Effector CD4-positive, alpha-beta T cell (primary cell): ENCODE measurements around the gene MYO15B.

ENCODE experiments used
- DNase-seq: peaks from one replicate; pipeline ENCODE4 v3.0.0-alpha.2; 2020
- total RNA-seq: gene quantifications from one replicate; lab custom pipeline; 2026; lab: John Stamatoyannopoulos, UW

MYO15B gene
- 166 reads per million, percentile 90 among the genes with 10 or more reads in this experiment for total RNA-seq

DNA sequence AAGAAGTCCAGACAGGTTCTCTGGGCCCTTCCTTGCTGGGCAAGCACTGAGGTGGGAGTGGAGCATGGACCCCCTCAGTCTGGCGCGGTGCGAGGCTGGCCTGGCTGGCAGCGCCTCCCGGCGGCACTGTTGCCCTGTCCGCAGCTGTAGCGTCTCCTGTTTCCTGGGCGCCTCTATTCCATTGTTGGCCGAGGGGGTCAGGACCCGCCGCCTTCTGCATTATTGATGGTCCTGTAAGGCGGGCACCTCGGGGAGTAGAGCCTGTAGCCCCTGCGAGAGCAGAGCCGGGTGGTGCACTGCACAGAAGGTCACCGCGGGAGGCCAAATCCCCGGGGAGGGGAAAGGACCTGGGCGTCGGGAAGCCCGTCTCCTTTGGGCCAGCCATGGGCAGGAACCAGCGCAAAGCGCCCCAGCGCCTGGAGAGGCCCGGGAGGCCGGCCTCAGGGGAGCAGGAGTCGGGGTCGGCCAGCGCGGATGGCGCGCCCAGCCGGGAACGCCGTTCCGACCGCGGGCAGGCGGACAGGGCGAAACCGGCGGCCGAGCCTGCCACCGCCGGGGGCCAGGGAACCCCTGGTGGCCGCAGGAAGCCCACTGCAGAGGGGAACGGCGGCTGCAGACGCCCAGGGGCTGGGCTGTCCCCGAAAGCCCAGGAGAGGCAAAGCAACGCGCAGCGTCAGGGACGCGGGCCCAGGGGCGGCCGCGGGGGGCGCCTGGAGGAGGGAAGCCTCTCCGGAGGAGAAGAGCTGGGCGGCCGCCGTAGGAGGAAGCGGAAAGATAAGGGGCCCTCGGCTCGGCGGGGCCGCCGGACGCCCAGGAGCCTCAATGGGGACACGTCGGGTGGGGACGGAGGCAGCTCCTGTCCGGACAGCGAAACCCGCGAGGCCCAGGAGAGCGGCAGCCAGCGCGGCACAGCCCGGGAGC lies at the start of gene MYO15B:
Gene MYO15B (plus strand): TSS at position 126 of the 921 bp plus-strand sequence. CDS start 258 bp downstream, at position 384.
- DNase-seq, result peak; percentile 44

DNA sequence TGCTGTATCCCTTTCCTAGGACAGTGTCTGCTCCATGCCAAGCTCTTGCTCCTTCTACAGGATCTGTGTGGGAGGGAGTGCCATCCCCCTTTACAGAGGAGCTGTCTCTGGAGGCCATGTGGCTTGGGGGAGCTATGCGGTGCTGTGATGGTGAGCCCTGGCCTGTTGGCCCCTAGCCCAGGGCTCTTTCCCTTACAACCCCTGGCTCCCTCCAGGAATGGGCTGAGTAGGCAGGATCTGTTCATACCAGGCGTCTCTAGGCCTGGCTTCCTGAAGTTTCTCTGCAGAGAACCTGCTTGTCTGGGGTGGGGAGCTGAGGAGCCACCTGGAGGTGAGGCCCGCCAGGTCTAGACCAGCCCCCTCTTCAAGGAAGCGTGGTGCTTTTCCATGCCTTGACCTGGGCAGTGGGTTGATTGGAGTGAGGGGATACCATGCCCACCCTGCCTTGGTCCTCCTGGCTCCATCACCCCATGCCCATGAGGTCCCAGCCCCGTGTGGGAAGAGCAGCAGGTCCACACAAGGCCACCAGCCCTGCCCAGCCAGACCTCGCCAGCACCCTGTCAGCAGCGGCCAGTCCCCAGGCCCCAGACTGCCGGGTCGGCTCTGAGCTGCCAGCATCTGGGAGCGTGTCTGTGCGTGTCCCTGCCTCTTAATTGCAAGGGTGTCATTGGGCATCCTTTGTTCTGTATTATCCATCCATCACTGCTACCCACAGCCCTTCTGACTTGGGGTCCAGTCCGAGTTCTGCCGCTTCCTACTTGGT lies 47.5 kb upstream of the MYO15B start:
- DNase-seq, result no peak

DNA sequence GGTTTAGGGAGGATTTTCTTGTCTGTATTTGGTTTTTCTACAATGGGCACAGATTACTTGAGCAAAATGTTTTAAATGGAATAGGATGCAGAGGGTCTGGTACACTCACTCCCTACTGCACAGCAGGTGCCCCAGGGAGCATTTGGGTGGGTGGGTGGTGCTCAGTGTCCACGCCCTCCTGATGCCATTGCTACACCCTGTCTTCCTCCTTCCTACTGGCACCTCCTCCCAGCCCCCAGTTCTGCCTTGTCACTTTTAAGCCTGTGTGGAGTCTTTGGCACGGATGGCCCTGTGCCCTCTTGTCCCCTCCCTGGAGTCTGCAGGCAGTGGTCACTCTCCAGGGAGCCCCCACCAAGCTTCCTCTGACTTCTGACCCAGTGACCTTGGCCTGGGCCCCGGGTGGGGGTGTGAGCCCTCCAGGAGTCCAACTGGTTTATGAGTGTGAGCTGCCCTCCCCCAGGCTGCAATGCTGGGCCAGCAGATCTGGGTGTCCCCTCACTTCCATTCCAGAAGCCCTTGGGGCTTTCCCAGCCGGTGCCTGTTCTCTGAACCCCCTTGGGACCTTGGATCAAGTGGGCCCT lies 46.6 kb upstream of the MYO15B start:
- DNase-seq, result no peak

DNA sequence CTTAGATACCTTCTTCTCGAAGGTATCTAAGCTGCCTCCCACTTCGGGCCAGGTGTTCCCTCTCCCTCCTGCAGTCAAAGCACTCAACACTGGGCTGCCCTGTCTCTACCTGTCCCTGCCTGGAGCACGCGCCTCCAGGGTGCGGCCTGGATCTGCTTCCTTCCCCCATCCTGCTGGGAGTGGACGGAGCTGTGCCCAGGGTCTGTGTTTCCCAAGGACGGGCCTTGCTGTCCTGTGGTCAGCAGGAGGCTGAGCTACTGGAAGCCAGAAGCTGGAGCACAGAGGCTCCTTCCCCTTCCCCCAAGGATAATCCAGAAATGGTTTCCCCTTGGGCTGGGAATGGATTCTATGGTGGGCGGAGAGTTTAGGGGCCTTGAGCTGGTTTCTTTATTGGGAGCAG lies 45.4 kb upstream of the MYO15B start:
- DNase-seq, result no peak

DNA sequence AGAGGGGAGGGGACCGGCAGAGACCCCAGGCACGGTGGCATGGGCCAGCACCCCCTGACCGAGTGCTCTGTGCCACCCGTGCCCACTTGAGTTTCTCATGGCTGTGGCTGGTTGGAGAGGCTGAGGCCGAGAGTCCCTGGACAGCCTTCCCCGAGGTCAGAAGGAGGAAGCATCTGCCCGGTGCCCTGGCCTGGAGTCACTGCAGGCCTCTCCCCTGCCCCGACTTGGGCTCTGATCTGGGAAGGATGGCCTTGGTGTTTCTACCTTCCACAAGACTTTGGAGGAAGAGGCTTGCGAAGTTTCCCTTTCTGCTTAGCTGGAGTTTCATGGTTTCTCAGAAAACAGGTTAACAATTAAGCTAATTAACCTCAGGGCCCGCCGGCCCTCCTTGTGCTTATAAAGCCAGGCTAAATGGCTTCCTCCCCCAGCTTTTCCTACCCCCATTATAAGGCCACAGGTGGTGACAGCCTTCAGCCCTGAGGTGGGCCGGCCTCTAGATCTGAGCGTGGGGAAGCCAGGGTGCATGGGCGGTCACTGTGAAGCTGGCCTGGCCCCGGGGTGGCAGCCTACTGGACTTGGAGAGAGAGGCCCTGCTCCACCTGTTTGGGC lies 44.8 kb upstream of the MYO15B start:
- no peak for DNase-seq

DNA sequence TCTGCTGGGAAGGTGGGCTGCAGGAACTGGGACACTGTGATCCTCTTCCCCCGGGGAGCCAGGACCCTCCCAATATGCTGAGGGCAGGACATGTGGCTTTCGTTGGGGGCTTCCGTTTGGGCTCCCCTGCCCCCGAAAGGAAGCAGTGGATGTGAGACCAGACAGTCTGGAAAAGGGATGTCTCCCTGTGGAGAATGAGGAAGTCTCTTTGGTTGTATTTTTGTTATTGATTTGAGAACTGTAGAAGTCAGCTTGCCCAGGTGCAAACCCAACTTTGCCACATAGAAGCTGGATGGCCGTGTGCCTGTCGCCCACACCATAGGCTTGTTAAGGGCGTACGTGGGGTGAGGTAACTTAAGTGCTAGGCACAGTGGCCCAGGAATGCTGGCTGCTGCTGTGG lies 43.4 kb upstream of the MYO15B start:
- no peak for DNase-seq

DNA sequence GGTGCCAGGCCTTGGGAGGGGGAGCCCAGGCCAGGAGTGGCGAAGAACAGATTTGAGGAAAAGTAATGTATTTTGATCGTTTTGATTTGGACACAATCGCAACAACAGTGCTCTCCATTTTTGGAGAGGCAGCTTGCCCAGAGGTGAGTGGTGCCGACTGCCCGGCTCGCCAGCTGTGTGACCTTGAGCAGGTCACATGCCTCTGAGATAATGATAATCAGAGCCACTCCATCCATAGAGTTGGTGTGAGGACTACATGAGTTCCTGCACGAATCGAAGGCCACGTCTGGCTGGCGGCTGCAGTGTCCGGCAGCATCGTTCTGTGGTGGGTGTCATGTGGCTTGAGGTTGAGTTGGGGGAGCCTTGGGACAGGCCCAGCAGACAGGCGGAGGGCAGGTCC lies 41.4 kb upstream of the MYO15B start:
- DNase-seq, result no peak

DNA sequence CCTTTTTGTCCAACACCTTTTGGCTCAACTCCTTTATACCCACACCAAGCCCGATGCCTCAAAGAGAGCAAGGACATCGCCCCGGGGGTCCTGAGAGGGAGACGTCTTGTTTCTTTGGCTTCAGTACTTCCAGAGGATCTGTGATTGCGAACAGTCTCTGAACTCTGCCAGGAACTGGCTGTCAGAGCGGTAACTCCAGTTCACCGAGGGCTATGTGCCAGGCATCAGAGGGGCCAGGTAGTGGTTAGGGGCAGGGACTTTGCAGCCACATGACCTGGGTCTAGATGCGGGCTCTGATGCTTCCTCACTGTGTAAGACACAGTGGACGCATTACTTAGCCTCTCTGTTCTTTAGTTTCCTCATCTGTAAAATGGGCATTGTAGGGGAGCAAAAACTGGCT lies 40.5 kb upstream of the MYO15B start:
- DNase-seq, result no peak

DNA sequence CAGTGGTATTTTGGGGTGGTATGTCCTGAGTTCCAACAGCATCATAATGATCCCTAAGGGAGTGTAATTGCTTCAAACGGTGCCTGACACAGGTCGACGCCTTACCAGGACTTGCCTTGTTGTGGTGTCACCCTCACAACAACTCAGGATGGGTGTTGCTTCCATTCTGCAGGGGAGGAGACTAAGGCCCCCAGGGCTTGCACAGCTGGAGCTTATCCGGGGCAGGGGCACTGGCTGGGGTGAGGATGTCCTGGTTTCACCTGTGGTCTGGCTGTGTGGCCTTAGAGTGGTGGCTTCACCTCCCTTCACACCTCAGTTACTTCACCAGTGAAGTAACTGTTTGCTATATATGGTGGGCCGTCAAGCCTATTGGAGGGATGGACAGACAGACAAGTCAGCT lies 38.8 kb upstream of the MYO15B start:
- no peak for DNase-seq

DNA sequence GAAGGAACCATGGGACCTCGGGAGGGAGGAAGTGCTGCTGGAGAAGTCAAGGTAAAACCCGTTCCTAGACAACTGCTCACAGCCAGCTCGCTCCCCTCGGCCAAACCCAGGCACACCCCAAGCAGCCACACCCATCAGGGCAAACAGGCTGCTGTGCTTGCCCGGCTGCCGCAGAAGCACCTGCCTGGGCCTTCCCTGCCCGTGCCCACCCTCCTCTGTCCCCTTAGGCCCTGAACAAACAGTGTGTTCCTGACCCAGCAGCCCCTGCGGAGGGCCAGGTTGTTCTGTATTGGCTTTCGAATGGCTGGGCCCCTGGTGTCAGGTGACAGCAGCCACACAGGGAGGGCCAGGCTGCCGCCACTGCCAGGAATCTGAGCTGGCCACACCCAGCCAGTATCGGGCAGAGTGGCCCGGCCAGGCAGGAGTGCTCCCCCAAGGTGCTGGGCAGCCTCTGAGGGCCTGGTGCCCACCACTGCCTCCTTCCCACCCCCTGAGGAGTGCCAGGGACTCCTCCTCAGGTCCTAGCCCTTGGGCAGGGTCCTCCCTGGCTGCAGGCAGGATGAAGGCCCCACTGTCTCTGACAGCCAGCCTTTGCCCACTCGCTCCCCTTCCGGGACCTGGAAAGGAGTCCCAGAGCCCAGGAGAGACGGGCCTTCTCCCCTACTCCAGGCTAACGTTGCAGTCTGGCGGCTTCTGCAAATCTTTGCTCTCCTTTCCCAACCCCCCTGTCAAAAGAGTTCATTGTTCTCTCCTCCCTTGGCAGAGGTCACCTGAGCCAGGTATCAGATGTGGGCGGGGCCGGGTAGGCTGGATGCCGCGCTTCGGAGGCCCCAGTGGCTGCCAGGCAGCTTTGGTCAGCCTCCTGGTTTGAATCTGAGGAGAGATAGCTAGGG lies 38.1 kb upstream of the MYO15B start:
- no peak for DNase-seq

DNA sequence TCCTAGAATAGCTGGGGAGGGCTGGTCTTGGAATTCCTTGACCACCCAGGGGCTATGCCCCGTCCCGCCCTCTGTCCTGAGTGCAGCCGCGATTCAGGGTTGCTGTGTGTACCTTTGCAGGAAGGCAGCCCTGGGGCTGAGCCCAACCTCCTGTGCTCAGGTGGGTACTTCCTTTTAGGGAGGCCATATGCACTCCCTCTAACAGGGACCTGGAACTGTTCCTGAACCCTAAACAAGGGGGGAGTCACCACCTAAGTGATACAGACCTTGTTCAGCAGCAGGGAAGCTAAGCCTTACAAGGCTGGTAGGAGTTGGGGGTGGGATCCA lies 37.5 kb upstream of the MYO15B start:
- no peak for DNase-seq

DNA sequence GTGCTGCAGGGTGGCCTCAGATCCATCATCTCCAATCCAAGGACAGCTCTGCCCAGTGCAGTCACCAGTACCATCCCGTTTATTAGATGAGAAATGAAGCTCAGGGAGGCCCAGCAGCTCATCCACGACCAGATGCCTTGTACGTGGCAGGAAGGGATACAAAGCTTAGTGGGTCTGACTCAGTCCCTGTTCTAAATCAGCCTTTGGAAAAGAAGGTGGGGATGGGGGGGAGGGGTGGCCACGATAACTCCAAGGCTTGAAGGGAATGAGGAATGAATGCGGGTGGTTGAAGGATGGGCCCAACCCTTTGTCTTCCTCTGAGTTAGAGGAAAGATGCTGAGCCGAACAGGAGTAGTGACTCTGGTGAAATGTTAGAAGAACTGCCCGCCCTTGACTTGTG lies 36.3 kb upstream of the MYO15B start:
- no peak for DNase-seq

DNA sequence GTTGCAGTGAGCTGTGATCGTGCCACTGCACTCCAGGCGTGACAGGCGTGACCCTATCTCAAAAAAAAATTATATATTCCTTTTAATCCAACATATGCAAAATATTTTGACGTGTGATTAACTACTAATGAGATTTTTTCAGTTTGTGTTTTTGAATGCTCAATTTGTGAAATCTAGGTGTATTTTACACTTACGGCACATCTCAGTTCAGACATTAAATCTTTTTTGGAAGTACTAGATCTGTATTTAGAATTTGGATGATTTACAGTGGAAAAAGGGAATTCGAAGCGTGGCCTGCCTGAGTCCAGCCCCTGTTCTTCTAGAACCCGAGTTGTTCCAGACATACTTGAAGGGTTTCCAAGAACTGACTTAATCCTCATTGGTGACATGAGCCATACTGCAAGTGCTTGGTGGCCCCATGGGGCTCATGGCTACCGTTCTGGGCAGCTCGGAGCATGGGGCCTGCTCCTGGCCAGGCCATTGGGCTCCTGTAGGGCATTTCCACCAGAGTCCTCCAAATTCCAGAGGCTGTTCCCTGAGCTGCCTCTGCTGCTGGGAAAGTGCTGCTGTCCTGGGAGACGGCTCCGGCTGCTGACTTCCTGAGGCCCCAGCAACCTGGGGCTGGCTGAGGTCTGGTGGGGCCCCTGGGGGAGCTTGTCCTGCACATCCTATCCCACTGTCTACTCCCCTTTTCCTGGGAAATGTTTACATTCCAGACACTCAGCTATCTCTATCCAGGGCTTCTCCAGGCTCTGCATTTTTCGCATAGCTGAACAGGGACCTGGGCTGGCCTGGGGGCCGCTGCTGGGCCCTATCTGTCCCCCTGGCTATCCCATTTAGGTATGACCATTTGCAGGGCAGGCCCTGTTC lies 34.9 kb upstream of the MYO15B start:
- no peak for DNase-seq

DNA sequence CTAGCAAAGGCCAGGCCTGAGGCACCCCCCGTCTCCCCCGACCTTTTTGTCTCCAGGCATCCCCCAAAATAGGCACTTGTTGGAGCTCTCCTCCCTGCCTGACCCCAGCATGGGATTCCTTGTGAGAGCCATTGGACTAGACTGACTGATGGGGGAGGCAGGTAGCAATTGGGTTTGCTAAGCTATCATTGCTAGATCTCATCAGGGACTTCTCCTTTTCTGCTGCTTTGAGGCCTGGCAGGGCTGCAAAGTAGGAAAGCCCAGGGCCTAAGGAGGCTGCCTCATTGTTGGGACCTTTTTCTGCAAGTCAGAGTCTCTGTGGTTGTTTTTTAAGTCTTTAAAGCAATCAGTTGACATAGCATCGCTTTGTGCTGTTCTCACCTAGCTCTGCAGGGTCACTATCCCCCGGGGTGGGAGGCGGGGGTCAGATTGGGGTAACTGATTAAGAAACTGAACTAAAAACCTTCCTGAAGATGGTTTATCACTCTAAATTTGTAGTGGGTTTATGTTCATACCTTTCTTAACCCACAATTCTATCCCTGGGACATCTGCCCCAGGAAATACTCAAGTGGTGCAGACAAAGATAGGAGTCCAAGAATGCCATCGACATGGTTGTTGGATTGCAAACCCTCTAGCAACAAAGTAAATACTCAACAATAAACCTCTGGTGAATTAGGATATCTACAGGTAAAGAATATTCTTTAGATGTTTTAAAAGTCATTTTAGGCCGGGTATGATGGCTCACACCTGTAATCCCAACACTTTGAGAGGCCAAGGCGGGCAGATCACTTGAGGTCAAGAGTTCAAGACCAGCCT lies 34.1 kb upstream of the MYO15B start:
- DNase-seq, result no peak

DNA sequence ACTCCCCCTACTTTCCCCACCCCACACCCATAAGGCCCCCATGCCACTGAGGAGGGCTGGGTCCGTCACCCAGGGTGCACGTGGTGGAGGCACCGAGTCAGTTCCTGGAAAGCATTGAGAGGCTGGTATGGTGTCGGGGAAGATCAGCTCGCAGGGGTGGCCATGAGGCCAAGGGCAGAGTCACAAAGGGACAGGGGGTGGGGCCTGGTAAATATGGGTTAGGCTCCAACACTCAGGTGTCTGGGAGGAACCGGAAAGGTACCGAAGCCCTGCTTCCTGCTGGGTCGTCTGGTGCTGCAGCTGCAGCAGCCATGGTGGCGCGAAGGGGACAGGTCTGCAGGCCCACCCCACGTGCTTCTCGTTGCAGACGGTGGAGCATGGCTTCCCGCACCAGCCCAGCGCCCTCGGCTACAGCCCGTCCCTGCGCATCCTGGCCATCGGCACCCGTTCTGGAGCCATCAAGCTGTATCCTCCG lies 31.9 kb upstream of the MYO15B start:
- DNase-seq, result no peak

DNA sequence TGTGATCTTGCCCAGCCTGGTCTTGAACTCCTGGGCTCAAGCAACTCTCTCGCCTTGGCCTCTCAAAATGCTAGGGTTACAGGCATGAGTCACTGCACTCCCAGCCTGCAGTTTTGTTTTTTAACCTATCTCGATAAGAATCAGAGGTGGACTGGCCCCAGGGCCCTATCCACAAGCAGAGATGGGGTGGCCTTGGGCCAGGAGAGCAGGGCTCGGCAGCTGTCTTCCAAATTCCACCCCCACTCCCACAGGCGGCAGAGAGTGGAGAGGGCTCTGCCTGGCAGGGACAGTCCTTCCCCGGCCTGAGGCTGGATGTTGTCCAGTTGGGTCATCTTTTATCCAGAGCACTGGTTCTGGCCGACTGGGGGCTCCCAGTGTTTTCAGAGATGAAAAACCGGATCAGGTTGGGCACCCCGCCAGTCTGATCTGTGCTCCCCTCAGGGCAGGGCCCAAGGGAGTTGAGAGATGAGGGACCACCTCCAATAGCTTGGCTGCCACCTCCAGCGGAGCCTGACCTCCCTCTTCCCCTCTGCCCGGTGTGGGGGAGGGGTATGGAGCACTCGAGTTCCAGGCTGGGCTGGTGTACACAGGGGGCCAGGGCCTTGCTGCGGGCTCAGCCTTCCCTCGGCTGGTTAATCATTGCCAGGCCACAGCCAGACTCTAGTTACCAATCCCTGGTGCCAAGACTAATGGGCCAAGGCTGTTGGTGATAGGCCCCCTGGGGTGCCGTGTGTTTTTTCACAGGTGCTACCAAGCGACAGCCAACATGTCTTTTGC lies 30.3 kb upstream of the MYO15B start:
- no peak for DNase-seq

DNA sequence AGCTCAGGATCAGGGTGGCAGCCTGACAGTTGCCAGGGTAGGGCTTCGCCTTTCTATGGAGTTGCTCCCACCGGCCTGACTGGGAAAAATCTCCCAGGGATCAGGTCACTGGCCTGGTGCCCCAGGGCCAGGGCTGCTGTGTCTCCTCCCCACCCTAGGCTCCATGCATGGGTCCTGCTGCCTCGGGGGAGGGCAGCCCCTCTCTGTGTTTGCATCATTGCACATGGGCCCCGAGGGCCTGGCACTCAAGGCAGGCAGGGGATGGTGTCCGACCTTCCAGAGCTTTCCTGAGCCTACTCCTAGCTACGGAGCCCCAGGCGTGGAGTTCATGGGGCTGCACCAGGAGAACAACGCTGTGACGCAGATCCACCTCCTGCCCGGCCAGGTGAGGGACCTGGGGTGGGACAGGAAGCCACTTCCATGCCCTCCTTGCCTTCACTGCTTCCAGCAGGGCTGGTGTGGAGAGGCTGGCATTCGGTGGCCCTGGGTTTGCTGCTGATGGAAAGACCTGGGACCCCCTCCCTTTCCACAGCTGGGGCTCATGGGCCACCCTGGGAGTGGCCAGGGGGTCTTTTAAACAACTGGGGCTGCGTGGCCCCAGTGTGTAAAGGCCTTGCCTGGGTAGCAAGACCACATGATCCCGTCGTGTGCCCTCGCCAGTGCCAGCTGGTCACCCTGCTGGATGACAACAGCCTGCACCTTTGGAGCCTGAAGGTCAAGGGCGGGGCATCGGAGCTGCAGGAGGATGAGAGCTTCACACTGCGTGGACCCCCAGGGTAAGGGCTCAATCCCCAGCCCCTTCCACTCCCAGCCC lies 29.5 kb upstream of the MYO15B start:
- no peak for DNase-seq
